ENCODE results near the gene ARHGEF16. TPM values are rescaled to one million over a fixed set of nuclear protein-coding genes. Genes with fewer than 3 reads are reported as not detected.

The ARHGEF16 gene
- polyA plus RNA-seq, 3 donors: 19.4 to 27.6 (median 25.8) TPM

DNA sequence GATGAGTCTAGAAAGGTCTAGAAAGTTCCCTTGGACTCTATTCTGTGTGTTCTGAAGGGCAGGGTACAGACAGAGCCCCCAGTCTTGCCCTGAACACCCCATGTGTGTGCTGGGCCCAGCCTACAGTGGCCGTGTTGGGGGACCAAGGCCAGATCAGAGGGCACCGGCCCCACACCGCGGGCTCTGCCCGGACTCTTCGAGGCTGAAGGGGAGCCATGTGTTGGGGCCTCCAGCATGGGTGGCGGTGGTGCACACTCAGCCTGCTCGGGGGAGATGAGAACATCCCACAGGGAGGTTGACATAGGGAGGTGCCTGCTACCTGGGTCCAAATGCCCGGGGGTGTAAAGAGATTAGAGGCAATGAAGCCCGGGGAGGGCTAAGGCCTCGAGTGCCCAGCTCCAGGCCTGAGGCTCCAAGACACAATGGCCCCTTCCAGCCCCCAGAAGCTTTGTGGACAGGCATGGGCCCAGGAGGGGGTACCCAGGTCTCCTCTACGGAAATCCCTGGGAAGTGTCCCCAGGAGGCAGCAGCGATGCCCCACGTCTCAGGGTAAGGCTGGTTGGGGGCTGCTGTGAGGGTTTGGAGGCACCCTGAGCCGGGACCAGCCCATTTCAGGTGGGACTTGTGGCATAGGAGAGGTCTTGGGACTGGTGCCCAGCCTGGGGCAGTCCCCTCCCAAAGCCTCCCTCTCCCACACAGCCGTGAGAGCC, 12.1 kb downstream of the ARHGEF16 start:
- DNase-seq: no peak

DNA sequence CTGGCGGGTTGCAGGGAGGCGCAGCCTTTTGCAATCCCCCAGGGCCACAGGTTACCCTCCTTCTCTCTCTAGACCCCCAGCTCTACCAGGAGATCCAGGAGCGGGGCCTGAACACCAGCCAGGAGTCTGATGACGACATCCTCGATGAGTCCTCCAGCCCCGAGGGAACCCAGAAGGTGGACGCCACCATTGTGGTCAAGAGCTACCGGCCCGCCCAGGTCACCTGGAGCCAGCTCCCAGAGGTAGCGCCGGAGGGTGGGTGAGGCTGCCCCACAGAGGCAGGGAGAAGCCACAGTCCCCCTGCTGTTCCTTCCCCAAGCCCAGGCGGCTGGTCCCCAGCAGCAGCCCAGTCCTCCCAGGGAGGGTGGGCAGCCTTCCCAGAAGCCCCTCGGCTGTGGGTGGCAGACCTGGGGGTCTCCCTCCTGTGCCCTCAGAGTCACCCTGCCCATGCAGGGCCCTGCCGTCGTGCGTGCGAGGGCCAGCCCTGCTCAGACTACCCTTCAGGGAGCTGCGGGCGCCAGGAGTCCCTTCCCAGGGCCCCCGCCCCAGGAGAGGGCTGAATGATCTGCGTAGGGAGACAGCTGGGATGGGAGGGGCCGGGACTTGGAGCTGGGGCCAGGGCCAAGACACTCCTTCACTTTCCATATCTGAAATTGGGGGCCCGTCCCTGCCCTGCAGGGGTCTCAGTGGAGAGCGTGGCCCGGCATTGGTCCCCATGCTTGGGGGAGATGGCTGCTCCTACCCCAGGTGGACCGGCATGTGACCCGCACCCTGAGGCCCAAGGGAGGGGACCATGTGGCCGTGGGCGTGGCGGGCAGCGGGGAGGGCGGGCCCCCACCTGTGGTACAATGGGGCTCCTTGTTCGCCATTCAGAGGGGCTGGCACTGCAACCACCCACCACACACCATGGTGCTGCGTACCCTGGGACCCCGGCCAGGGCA, 12.9 kb downstream of the ARHGEF16 start:
- no peak for DNase-seq

DNA sequence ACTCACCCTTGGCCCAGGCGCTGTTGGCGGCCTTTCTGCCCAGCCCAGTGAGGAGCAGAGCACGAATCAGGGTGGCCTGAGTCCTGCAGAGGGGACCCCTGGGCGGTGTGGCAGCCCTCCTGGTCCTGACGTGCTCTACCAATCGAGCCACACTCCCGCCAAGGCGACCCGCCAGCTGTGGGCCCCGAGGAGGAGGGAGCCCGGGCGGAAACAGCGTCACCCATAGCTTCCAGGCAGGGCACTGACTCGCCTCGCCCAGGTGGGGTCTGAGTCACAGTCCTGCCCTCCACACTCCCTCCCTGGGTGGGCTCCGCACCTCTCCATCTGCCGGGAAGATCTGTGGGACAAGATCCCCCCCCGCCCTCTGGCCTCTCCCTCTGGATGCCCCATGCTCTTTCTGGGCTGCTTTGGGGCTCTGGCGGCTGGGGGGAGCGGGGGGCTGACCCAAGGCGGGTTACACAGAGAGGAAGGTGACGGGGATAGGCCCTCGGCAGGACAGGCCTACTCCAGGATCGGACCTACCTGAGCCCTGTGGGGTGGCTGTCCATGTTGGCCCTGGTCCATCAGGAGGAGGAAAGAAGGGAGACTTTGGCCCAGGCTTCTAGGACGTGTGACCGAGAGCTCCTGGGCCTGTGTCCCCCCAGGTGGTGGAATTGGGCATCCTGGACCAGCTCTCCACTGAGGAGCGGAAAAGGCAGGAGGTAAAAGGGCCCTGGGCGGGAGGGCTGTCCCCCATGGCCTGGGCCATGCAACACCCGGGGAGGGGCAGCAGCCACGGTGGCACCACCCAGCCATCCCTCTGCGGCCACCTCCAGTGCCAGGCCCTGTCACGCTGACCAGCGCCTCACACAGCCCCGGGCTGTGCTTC, 14.0 kb downstream of the ARHGEF16 start:
- DNase-seq: no peak

DNA sequence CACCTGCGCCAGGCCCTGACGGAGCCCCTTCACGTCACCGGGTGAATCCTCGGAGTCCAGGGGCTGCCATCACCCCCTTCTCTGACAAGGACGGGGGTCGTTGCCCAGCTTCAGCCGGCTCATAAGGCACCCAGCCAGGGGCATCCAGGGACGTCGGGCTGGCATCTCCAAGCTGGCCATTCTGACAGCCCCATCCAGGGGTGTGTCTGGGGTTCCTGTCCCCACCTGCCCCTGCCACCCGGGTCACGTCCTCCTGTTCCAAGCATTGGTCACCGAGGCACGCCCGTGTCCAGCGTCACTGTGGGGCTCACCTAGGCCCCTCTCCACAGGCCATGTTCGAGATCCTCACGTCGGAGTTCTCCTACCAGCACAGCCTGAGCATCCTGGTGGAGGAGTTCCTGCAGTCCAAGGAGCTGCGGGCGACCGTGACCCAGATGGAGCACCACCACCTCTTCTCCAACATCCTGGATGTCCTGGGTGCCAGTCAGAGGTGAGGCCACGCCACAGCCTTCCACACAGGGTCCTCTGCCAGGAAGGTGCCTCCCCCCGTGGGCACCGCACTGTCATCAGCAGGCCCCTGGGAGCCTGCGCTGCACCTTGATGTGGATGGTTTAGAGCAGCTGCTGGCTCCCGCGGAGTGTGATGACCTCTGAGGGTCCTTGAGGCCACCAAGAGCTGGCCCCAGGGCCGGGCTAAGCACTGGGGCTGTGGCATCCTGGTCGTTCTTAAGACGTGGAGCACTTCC, 14.8 kb downstream of the ARHGEF16 start:
- no peak for DNase-seq

DNA sequence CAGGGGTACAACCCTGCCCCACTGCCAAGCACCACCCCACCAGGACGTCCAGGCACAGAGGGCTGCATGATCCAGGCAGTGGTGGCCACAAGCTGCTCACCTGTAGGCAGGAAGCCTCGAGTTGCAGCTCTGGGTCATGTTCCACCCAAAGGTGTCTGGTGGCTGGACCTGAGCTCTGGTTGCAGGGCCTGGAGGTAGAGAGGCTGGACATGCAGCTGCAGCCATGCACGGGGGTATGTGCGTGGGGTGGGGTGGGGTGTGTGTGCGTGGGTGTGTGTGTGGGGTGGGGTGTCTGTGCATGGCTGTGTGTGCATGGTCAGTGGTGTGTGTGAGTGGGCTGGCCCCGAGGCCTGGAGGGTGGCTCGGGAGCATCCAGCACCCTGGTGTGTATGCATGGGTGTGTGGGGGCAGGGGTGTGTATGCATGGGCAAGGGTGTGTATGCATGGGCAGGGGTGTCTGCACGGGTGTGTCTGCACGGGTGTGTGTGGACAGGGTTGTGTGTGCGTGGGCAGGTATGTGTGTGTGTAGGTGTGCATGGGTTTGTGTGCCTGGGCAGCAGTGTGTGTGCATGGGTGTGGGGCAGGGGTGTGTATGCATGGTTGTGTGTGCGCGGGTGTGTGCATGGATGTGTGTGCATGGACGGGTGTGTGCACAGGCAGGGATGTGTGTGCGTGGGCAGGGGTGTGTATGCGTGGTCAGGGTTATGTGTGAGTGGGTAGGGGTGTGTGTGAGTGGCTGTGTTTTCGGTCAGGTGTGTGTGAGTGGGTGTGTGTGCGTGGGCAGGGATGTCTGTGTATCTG, 15.6 kb downstream of the ARHGEF16 start:
- no peak for DNase-seq

DNA sequence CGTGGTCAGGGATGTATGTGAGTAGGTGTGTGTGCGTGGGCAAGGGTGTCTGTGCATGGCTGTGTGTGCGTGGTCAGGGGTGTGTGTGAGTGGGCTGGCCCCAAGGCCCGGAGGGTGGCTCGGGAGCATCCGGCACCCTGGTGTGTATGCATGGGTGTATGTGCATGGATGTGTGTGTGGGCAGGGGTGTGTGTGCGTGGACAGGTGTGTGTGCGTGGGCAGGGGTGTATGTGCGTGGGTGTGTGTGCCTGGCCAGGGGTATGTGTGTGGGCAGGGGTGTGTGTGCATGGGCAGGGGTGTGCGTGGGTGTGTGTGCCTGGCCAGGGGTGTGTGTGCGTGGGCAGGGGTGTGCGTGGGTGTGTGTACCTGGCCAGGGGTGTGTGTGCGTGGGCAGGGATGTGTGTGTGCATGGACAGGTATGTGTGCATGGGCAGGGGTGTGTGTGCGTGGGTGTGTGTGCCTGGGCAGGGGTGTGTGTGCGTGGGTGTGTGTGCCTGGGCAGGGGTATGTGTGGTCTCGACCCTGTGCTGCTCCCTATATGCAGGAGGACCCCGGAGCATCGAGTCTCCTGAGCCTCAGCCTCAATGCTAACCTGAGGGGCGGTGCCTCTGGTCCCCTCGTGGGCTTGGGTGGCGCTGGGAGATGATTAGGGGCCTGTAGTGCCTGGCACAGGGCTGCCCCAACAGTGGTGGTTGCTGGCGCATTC, 16.3 kb downstream of the ARHGEF16 start:
- no peak for DNase-seq

DNA sequence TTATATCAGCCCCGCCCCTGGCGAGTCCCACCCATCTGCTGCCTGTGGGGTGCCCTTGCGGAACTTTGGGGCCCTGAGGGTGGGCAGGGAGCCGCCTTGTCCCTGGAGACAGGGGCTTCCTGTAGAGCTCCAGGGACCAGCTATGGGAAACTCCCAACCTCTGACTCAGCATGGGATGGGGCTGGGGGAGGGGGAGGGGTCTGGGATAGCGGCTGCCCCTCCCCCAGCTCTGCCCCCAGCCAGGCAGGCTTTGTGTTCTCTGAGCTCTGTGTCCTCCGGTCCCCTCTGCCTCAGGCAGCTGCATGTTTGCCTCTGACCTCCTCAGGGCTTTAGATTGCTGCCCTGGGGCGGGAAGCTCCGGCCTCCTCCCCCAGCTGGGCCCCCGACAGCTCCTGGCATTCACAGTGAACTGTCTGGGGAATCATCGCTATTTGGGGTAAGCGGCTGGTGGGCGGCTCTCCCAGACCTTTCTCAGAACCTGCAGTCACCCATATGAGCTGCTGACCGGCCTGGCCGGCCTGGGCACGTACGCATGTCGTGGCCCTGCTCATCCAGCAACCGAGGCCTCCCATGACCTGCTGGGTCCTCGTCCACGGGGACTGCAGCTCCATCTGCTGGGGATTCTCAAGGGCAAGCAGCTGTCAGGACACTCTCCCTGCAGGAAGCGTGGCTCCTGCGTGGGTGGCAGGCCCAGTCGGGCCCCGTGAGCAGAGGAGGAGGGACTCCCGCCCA, 17.1 kb downstream of the ARHGEF16 start:
- no peak for DNase-seq

DNA sequence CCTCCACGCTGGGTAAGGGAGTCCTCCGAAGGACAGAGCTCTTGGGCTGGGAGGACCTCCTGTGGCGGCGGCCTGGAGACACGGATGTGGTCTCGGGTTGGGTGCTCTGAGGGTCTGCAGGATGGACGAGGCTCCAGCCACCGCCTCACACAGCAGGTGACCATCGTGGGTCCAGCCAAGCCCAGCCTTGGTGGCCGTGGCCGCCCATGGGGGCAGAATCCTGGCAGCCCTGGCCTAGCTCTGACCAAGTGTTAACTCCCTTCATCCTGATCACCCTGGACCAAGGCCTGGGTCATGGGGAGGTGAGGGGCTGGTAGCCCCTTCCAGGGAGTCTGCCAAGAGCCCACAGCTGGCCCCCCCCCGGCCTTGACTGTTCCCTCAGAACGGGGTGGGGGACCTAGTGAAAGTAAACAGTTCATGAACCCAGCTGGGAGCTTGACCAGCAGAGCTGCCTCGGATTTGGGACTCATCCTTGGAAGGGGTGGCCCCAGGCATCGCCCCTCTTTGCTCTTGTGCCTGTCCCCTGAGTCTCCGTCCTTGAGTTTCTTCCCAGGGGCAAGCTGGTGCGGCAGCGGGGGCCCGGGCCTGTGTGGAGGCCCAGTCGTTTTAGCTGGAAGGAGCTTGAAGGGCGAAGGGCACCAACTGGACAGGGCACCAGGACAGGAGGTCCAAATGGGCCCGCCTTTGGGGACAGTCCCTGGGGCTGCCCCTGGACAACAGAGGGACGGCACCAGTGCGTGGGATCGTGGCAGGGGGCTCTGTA, 17.8 kb downstream of the ARHGEF16 start:
- DNase-seq: no peak

DNA sequence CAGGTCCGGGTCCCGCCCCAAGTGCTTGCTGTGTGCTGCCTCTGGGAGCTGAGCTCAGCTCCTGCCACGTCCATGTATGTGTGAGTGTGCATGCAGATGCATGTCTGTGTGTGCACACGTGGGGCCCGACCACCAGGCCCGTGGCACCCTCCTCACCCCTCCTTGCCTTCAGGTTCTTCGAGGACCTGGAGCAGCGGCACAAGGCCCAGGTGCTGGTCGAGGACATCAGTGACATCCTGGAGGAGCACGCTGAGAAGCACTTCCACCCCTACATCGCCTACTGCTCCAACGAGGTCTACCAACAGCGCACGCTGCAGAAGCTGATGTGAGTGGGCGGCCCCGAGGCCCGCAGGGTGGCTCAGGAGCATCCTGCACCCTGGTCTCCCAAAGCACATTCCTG, 18.4 kb downstream of the ARHGEF16 start:
- no peak for DNase-seq

DNA sequence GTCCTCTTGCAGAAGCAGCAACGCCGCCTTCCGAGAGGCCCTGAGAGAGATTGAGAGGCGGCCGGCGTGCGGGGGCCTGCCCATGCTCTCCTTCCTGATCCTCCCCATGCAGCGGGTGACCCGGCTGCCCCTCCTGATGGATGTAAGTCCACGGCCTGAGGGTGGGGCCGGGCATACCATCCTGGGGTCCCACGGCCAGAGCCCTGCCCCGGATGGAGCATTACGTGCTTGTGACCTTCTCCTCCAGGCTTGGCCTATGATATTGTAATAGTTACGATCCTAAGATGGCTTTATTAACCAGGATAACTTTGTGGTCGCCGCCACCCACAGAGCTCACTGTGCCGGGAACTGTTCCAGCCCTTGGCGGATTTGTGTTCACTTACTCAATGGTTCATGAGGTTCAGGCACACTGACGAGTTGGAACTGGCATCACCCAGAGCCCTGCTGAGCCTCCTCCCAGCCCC, 18.9 kb downstream of the ARHGEF16 start:
- no peak for DNase-seq

DNA sequence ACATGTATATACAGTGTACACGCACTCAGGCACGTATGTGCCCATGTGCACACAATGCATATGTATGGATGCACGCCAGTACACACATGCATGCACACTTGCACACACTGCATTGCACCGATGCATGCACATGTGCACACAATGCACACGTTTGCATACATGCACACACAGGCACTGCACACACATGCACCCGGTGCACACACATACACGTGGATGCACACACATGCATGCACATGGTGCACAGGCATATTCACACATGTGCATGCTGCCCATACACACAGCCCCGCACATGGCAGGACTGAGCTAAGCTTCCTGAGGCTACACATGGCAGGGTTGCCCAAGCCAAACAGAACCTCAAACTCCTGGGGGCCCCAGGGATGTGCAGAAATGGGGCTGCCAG, 19.6 kb downstream of the ARHGEF16 start:
- DNase-seq: no peak

DNA sequence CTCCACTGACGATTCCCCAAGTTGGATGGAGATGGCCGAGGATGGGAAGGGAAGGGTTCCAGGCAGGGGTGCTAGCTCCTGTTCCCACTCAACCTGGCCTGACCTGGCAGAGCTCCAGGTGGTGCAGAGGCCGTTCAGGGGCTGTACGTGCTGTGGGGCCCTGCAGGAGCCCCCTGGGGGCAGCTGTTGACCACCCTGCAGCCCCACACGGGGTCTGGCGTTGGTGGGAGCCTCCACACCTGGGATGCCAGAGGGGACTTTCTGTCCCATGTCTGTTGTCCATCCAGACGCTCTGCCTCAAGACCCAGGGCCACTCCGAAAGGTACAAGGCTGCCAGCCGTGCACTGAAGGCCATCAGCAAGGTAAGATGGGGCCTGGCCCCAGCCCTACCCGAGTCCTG, 20.0 kb downstream of the ARHGEF16 start:
- DNase-seq: no peak

DNA sequence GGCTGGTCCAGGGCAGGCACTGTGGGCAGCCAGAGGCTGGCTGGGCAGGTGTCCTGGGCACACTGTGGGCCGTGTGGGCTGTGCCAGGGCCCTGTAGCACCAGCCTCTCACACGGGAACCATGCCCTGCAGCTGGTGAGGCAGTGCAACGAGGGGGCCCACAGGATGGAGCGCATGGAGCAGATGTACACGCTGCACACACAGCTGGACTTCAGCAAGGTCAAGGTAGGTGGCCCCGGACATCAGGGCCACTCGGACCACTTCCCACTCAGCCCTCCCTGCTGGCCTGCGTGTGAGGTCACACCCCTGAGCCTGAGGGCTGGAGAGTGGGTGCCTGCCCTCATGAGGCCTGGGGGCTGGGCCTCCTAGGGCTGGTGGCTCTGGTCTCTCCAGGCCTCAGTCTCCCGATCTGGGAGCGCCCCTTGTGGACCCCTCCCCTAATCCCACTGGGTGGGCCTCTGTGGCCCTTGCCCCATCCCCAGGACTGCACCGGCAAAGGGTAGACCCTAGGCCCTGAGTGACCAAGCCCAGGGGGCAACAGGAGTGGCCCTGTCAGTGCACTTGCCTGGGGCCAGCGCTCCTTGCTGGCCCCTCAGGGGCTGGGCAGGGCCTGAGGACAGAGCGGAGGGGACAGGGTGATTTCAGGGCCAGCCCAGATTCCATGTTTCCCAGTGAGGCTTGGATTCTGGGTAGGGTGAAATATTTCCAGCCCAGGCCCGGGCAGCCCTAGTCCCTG, 21.5 kb downstream of the ARHGEF16 start:
- no peak for DNase-seq

DNA sequence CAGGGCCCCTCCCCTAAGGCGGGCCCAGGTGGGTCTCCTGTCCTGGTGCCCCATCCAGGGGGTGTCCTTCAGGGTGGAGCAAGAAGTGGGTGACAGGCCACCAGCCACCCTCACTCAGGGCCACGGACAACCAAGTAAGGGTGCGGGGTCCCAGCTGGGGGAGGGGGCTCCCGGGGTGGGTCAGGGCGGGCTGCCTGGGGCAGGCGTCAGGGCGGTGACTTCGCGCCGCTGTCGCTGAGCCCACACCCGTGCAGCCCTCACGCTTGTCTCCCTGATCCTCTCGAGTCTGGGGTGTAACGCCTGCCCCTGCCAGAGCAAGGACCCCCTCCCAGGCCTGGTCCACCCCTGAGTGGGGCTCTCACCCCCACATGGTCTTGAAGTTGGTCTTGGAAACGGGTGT, 22.2 kb downstream of the ARHGEF16 start:
- DNase-seq: no peak

DNA sequence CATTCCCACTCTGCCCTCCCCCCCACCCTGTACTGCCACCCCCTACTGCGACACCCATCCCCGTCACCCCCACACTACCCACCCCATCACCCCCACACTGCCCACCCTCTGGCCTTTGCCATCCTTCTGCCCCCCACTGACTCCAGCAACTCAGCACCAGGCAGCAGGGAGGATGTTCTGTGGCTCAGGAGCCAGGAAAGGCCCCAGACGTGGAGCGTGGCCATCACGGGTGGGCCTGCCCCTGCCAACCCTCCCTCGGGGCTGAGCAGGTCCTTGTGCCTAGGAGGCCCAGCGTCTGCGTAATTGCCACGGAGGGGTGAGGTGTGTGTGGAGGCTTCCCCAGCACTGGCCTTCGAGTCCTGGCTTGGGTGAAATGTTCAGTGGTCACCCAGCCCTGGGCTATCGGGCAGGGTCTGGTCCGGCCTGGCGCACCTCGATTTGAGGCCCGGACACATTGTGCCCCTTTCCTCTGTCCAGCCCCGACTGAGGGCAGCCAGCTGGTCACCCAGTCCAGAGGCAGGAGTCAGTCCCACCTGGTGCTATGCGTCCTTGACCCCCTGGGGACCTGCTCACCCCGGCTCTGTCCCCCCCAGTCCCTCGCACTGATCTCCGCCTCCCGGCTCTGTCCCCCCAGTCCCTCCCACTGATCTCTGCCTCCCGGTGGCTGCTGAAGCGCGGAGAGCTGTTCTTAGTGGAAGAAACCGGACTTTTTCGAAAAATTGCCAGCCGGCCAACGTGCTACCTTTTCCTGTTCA, 23.0 kb downstream of the ARHGEF16 start:
- no peak for DNase-seq

DNA sequence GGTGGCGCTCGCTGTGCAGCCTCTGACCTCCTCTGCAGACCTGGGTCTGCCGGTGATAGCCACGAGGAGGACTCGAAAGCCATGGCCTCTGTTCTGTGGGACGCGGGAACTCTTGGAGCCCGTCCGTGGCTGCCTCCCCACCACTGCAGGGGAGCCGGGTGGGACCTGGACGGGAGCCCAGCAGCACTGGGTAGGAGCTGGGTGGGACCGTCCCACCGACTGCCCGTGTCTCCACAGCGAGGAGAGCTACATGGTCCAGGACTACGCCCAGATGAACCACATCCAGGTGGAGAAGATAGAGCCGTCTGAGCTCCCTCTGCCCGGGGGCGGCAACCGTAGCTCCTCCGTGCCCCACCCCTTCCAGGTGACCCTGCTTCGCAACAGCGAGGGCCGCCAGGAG, 23.7 kb downstream of the ARHGEF16 start:
- no peak for DNase-seq
